ENCODE results near the gene PA2G4. TPM values are rescaled to one million over a fixed set of nuclear protein-coding genes. Genes with fewer than 3 reads are reported as not detected.
A peak's percentile ranks its signal among the peaks of the same experiment; 100 is the strongest.

The PA2G4 gene
- total RNA-seq, 1 donor from 2014 or later: 230 TPM

- no peak for TF ChIP-seq CTCF (conservative IDR thresholded peaks at IDR 0.05; ENCODE audit: low read depth, low read length)
- no peak for DNase-seq (ENCODE audit: low read depth)
- H3K4me3 ChIP-seq (ENCODE audit: low read depth, low read length): no peak overlapping the region
Observed at GRCh38 chr12:56126732-56127239, 22.4 kb downstream of the PA2G4 start.

GRCh38 chr12:56127485-56127887 is 23.1 kb downstream of the PA2G4 start:
- no peak for DNase-seq (ENCODE audit: low read depth)
- TF ChIP-seq CTCF (conservative IDR thresholded peaks at IDR 0.05; ENCODE audit: low read depth, low read length): no peak
- peak overlapping the region; percentile 57 for H3K4me3 ChIP-seq (ENCODE audit: low read depth, low read length)

GRCh38 chr12:56127888-56128669 is 23.7 kb downstream of the PA2G4 start, which contains the start of gene ESYT1:
Gene ESYT1 (plus strand): TSS chr12:56128267. CDS start chr12:56128320, 53 bp downstream.
- H3K4me3 ChIP-seq (ENCODE audit: low read depth, low read length): peak within 1 kb of the TSS; percentile 79
- no peak for TF ChIP-seq CTCF (conservative IDR thresholded peaks at IDR 0.05; ENCODE audit: low read depth, low read length)
- peak; percentile 96 for DNase-seq (ENCODE audit: low read depth)

GRCh38 chr12:56128670-56129205 is 24.4 kb downstream of the PA2G4 start:
- TF ChIP-seq CTCF (conservative IDR thresholded peaks at IDR 0.05; ENCODE audit: low read depth, low read length): no peak
- no peak for DNase-seq (ENCODE audit: low read depth)
- peak overlapping the region; percentile 79 for H3K4me3 ChIP-seq (ENCODE audit: low read depth, low read length)

- peak overlapping the region; percentile 79 for H3K4me3 ChIP-seq (ENCODE audit: low read depth, low read length)
- DNase-seq (ENCODE audit: low read depth): no peak
Observed at GRCh38 chr12:56129206-56129941, 25.0 kb downstream of the PA2G4 start.

More at GRCh38 chr12:56129206-56129941, 25.0 kb downstream of the PA2G4 start:
- TF ChIP-seq CTCF (conservative IDR thresholded peaks at IDR 0.05; ENCODE audit: low read depth, low read length): no peak
